ENCODE results near the gene RBM39. TPM values are rescaled to one million over a fixed set of nuclear protein-coding genes. Genes with fewer than 3 reads are reported as not detected.
A peak's percentile ranks its signal among the peaks of the same experiment; 100 is the strongest.

Gene RBM39
- total and polyA plus RNA-seq, 10 of the 15 experiments (the other 5 are each of a cell fraction or from before 2014, with no cell fraction given), result 135 to 280 (median 217) TPM

- TF ChIP-seq SMAD5 (IDR thresholded peaks at IDR 0.05; ENCODE audit: low read depth), result no peak
Observed at GRCh38 chr20:35774391-35774790, 32.3 kb upstream of the RBM39 start (continued).

GRCh38 chr20:35773154-35773751 lies 31.2 kb upstream of the RBM39 start:
- H3K4me2 ChIP-seq (ENCODE audit: control insufficient read depth, insufficient read depth), result peak overlapping the region; percentile 91
- SMC1A ChIA-PET (ENCODE audit: uncharacterized antibody, unreplicated experiment), result interaction anchor here (8.7 kb wide), 1 partner anchor 29 kb away, joined by 151 read pairs; the partner anchor contains the start of gene RBM39
- POLR2A ChIA-PET, result interaction anchor here (0.6 to 11.5 kb wide), 5 partner anchors 31 to 283 kb away, joined by 3 to 214 read pairs (median 5); partner anchors contain the start of gene RBM39
- H3K9me3 ChIP-seq (replicated peaks; ENCODE audit: control insufficient read depth, insufficient read depth, low read length), result no peaks in the 10 kb centered on the region
- H3K36me3 ChIP-seq (ENCODE audit: control insufficient read depth in 2 of 2, insufficient read depth in 2 of 2, low read length in 1 of 2), result peaks cover 0 to 9% of the 10 kb centered on the region in 2 experiments; a peak in 2 of 4 replicates
- in situ Hi-C loops (cut with MboI), result no loop called here
- peaks cover 19% of the 10 kb centered on the region for H3K4me1 ChIP-seq (ENCODE audit: control insufficient read depth, insufficient read depth, low read length)
- no peaks in the 10 kb centered on the region for H3K27me3 ChIP-seq (replicated peaks in 1 of 2; ENCODE audit: control insufficient read depth in 2 of 2, insufficient read depth in 2 of 2, low read length in 1 of 2)
- peak overlapping the region; percentile 92 for H3K4me3 ChIP-seq
- H4K20me1 ChIP-seq (ENCODE audit: control insufficient read depth, insufficient read depth), result no peaks in the 10 kb centered on the region
- RAD21 ChIA-PET (ENCODE audit: unreplicated experiment), result interaction anchor here (7.3 kb wide), 1 partner anchor 30 kb away, joined by 157 read pairs; the partner anchor contains the start of gene RBM39
- H3K9ac ChIP-seq (ENCODE audit: control insufficient read depth, insufficient read depth, low read length), result peak overlapping the region; percentile 89
- H2AFZ ChIP-seq (ENCODE audit: control insufficient read depth, low read depth, low read length), result no peak overlapping the region; the same call in 1 of the 2 replicates
- CTCF ChIA-PET, result interaction anchor here (0.5 to 6.4 kb wide), 2 partner anchors 31 to 209 kb away, joined by 3 to 69 read pairs; partner anchors contain the start of gene RBM39
- peak; percentile 67 for ATAC-seq
- FAIRE-seq, result peak; percentile 91
- DNase-seq (ENCODE audit: low read depth, low spot score), result peak; percentile 36
- intact Hi-C loops (cut with micrococcal nuclease; ENCODE audit: unreplicated experiment), result no loop called here
- peaks cover 55% of the 10 kb centered on the region for H3K79me2 ChIP-seq (ENCODE audit: control insufficient read depth, insufficient read depth, low read length)
- 6% methylated on average over 8 of the region's 8 CpGs for WGBS (ENCODE audit: insufficient coverage, insufficient replicate concordance, low lambda C conversion rate, missing lambda C conversion rate)
- H3K27ac ChIP-seq (ENCODE audit: control insufficient read depth, insufficient read depth), result peak overlapping the region; percentile 79
- no TSS peak for BruUV-seq (replicated peaks)
- no peak for TF ChIP-seq CUX1 (IDR thresholded peaks at IDR 0.05; ENCODE audit: insufficient replicate concordance, low read depth, low read length)
- 0 out of 2 replicates have a peak, but pooled peaks have one; percentile 12 for TF ChIP-seq YY1 (IDR thresholded peaks at IDR 0.05; ENCODE audit: low read depth, low read length)
- TF ChIP-seq SRF (IDR thresholded peaks at IDR 0.05; ENCODE audit: low read depth in 2 of 2, low read length in 2 of 2), result no peak
- TF ChIP-seq RCOR1 (conservative IDR thresholded peaks at IDR 0.05; ENCODE audit: low read depth, low read length), result no peak
- no peak for TF ChIP-seq PAX5 (IDR thresholded peaks at IDR 0.05; ENCODE audit: borderline replicate concordance, low read depth, low read length)
- no peak for TF ChIP-seq ZSCAN29 (IDR thresholded peaks at IDR 0.05)
- 0 out of 2 replicates have a peak, but pooled peaks have one; percentile 40 for TF ChIP-seq NFIC (IDR thresholded peaks at IDR 0.05; ENCODE audit: low read depth, low read length)
- no peak for TF ChIP-seq STAT1 (conservative IDR thresholded peaks at IDR 0.05)
- no peak for TF ChIP-seq ASH2L (IDR thresholded peaks at IDR 0.05; ENCODE audit: borderline replicate concordance, low read depth)
- peak; percentile 34; the same call in 1 of the 2 replicates for TF ChIP-seq ATF7 (IDR thresholded peaks at IDR 0.05; ENCODE audit: low read depth)
- no peak for TF ChIP-seq POU2F2 (IDR thresholded peaks at IDR 0.05; ENCODE audit: borderline replicate concordance, low read depth, low read length)
- peak; percentile 84 to 89 for TF ChIP-seq IKZF2 (IDR thresholded peaks at IDR 0.05)
- no peak for TF ChIP-seq E2F8 (IDR thresholded peaks at IDR 0.05; ENCODE audit: low read depth, partially characterized antibody)

Data from GM12878 (cell line).